COR-L47 (cell line): ENCODE measurements around the gene SLC4A4.

ENCODE experiments used
- DNase-seq: peaks from one replicate; lab custom pipeline; 2025; lab: John Stamatoyannopoulos, UW

Gene SLC4A4

DNA sequence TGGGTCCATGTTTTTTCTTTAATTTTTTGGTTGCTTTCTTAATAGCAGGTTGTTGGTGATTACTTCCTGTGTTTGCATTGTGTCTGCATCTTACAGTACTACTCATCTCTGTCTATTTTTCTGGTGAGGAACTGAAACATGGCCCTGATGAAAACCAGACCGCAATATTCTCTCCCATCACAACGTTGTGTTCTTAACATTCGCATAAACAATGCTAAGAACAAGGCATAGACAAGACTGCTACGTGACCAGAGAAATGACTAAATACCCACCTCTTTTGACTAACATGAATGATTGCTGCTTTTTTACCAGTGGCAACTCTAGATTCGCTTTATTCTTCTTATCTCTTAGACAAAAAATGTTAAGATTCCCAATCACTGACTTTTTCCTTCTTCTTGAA, 266.0 kb downstream of the SLC4A4 start:
- DNase-seq: no peak

DNA sequence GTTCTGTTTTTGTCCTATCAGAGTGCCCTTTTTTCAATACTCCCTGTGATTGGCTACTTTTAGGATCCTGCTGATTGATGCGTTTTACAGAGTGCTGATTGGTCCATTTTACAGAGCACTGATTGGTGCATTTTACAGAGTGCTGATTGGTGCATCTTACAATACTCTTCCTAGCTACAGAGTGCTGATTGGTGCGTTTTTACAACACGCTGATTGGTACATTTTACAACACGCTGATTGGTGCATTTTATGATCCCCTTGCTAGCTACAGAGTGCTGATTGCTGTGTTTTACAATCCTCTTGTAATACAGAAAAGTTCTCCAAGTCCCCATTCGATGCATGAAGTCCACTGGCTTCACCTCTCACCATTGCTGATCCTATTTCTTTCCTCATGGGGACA, 268.3 kb downstream of the SLC4A4 start:
- no peak for DNase-seq

DNA sequence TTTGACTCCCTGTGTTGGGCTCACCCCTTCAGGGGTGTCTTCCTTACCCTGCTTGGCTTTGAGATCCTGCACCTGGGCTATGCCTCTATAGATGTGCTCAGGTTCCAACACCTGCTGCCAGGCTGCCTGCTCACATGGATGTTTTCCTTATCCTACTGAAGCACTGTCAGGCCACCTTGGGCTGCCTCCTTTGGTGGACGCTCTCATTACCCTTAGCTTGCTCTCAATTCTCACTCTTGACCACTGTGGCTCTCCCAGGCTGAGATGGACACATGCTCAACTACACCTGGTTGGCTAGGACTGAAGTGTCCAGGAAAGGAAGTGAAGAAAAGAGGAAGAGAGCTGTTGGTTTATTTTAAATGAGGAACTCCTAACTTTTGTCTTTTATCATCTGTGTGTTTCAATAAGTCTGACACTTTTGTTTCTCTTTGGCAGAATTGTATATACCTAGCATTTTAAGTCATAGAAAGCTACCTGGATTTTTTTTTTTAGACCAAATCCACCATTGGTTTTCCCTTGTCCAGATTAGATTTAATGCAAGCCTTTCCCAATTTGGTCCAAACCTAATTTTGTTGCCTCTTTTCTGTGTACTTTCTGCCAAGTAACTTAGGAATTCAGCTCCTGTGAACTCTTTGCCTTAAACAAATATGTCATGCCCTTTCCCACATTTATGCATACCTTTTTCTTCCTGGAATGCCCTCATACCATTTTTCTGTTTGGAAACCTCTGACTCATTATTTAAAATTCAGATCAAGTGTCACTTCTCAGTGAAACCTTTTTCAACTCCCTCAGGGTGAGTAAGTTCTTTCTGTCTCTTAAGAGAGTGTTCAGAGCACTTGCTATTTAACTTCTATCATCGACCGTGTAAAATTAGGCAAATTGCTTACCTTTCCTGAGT, 269.2 kb downstream of the SLC4A4 start:
- no peak for DNase-seq

GRCh38 chr4:71608678-71609071, 269.9 kb downstream of the SLC4A4 start:
- DNase-seq: no peak

DNA sequence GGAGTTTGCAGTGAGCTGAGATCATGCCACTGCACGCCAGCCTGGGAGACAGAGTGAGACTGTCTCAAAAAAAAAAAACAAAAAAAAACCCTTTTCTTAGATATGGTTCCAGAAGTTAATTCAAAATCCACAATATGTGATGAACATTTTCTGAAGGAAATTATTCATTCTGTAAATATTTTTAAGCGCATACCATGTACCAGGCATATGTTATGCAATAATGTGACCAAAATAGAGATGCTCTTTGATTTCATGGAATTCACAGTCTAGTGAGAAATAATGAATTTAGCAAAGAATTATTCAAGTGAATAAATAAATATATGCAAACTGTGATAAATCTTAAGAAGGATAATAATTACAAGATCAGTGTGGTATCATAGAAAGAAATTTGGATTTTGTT, 270.3 kb downstream of the SLC4A4 start:
- DNase-seq: no peak

GRCh38 chr4:71609651-71610050, 270.8 kb downstream of the SLC4A4 start:
- peak; percentile 23 for DNase-seq

DNA sequence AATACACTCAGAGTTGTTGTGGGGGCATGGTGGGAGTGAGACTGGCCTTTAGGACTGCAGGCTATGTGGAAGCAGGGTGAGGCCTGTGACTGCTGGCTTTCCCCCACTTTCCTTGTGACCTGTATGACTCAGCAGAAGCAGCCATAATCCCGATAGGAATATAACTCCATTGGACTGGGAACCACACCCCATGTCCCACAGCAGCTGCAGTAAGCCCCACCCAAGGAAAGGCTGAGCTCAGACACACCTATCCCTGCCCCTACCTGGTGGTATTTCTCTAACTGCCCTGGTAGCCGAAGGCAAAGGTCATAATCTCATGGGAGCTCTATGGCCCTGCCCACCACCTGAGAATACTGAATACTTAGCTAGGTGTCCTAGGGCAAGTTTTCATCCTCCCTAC, 275.8 kb downstream of the SLC4A4 start:
- DNase-seq: no peak

DNA sequence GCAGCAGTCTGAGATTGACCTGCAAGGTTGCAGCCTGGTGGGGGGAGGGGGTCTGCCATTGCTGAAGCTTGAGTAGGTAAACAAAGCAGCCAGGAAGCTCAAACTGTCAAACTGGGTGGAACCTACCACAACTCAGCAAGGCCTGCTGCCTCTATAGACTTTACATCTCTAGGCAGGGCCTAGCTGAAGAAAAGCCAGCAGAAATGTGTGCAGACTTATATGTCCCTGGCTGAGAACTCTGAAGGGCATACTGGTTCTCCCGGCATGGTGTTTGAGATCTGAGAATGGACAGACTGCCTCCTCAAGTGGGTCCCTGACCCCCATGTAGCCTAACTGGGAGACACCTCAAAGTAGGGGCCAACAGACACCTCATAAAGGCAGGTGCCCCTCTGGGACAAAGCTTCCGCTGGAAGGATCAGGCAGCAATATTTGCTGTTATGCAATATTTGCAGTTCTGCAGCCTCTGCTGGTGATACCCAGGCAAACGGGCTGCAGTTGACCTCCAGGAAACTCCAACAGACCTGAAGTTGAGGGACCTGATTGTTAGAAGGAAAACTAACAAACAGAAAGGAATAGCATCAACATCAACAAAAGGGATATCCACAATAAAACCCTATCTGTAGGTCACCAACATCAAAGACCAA, 277.5 kb downstream of the SLC4A4 start:
- no peak for DNase-seq
